NCI-H526 (cell line): Measurements from ENCODE around the gene DPCD.
A peak's percentile ranks its signal among the peaks of the same experiment; 100 is the strongest.

Source experiments
- DNase-seq, 2 experiments: peaks; one replicate each; lab custom pipeline; 2025; lab: John Stamatoyannopoulos, UW

The DPCD gene

GRCh38 chr10:101567165-101568006, 20.7 kb upstream of the DPCD start:
- DNase-seq, result no peak

GRCh38 chr10:101568054-101568745, 19.9 kb upstream of the DPCD start:
- DNase-seq, result no peak

DNA sequence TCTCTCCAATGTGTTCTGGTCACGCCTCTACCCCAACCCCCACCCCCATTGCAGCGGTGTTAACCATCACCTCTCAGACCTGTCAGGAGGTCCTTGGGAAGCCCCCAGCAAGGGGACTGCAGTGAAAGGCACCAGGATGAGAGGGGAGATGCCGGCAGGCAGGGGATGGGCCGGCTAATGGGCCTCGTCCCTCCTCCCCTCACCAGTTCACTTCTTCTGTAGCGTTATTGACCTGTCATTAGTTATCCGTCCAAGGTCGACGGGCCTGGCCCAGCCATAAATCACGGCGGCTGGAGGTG, 18.8 kb upstream of the DPCD start:
- peak in 1 of 2 experiments; percentile 42 for DNase-seq

- peak in 1 of 2 experiments; percentile 63 for DNase-seq
Measured at GRCh38 chr10:101569622-101570427, 18.3 kb upstream of the DPCD start.

DNA sequence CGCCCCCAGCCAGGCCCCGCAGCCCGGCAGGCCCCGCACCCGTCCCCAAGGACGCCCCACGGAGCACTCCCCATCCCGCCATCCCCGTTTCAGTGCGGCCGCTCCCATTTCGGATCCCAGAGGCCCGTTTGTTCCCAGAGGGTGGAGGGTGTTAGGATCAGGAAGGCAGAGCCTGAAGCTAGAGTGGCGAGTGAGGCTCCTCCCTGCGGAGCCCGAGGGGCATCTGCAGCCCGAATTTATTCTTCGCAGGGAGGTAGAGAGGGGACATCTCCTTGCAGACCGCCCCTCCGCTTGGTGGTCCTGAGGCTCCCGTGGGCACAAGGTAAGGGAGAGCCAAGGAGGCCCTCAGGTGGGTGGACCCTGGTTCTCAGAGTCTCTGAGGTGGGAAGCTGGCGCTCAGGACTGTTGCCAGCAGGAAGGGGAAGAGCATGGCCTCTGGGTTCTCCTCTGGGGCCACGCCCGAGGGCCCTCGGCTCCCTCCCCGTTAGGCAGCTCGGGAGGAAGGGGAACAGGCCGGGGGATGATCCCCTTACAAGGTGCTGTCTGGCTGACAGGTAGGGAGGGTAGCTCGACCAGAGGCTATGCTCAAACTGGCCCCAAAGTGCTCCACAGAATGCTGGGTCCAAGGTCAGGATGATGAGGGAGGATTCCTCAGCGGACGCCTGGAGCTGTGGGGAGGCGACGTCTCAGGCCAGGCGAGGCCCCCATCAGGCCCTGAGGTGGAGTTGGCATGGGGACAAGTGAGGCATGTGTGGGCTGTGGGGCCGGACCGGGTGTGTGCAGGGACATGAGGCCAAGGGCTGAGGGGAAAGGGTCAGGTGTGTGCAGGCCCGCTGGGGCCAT, 17.5 kb upstream of the DPCD start:
- peak in 1 of 2 experiments; percentile 54 for DNase-seq

GRCh38 chr10:101571271-101571925, 16.7 kb upstream of the DPCD start:
- no peak for DNase-seq

DNA sequence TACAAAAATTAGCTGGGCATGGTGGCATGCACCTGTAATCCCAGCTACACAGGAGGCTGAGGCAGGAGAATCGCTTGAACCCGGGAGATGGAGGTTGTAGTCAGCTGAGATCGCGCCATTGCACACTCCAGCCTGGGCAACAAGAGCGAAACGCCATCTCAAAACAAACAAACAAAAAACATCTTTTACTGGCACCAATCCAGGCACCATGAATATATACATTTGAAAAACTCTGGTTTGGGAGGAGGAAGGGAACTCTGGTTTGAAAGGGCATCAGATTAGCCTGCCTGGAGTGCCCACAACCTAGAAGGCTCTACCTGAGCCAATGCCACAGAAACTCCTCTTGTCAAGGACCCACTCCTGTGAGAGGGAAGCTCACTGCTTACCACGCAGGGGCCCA, 16.0 kb upstream of the DPCD start:
- no peak for DNase-seq

DNA sequence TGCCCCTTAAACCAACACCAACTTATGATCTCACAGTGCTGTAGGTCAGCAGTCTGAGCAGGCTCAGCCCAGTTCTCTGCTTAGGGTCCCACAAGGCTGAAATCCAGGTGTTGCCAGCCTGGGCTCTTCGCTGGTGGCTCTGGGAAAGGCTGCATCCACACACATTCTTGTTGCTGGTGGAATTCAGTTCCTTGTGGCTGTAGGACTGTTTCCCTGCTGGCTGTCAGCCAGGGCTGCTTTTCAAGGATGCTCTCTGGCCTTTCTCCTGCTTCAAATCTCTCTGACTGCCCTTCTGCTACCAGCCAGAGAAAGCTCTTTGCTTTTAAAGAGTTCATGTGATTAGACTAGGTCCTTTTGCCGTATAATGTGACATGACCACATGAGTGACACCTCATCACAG, 15.3 kb upstream of the DPCD start:
- DNase-seq, result no peak

- DNase-seq, result no peak
Measured at GRCh38 chr10:101573885-101574753, 14.0 kb upstream of the DPCD start.

GRCh38 chr10:101575091-101575490, 13.0 kb upstream of the DPCD start:
- DNase-seq, result no peak

GRCh38 chr10:101575580-101576210, 12.4 kb upstream of the DPCD start:
- no peak for DNase-seq

GRCh38 chr10:101576211-101576863, 11.8 kb upstream of the DPCD start:
- DNase-seq, result no peak

GRCh38 chr10:101577121-101577871, 10.8 kb upstream of the DPCD start:
- DNase-seq, result no peak

GRCh38 chr10:101578192-101578591, 9.9 kb upstream of the DPCD start:
- no peak for DNase-seq

- no peak for DNase-seq
Measured at GRCh38 chr10:101578803-101579515, 9.2 kb upstream of the DPCD start.

DNA sequence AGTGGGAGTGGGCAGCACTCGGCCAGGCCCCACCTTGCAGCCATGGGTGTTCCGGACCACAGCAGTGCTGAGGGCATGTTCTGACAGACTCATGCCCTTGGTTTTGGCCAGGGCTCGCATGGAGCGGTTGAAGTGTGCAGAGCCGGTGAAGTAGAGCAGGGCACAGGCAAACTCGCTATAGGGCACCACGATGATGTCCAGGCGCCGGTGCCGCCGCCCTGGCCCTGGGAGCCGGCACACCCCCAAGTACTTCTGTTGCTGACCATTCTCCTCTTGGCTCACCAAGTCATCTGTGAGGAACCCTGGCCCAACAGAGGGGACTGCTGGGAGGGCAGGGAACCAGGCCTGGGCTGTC, 8.6 kb upstream of the DPCD start:
- DNase-seq, result no peak

DNA sequence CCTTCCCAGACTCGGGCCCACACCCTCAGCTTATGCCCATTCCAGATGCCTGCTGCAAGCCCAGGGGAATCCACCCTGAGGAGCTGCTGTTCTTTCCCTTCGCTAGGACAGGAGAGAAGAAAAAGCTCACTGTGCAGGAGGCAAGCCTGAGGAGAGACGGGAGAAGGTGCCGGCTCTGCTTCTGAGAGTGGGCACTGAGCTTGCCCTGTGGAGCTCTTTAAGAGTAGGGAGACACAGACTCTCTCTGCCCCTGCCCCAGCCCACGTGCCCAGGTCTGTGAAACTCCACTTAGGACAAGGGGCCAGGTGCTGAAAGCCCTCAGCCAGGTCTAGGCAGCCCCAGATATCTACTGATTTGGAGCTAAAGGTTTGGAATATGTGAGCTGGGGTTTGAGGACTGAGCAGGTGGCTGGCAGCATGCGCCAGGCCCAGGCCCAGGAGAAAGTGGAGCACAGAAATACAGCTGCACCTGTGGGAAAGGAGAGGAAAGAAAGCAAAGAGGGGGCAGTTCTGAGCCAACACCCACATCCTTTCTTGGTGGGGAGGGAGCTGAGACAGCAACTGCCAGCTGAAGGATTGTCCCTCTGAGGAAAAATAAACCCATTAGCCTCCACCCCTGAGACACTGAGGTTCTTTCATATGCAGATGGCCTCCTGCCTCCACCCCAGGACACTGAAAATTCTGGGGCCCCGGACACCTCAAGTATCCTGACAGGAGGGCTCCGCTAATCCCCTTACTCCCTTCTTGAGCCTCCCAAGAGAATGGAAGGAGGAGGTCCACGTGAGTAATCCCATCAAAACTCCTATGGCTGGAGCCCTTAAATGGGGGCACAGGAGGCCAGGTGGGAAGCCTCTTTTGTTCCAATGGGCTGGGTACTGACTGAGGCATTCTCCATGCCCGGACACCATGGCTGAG, 7.4 kb upstream of the DPCD start:
- no peak for DNase-seq
